Gastroesophageal sphincter (tissue), 3 donors: Measurements from ENCODE around the gene KCNMB3.

ENCODE experiments used
- CTCF ChIP-seq, 4 experiments: fragments of 200-600 bp in 2 of 4; fragments of 450-650 bp in 2 of 4; sonication (generic) in 1 of 4; IDR thresholded peaks; one replicate each; pipeline ENCODE4 v1.5.1; 2017 to 2019; ENCODE audit warnings: antibody characterized with exemption in 4 of 4, mild to moderate bottlenecking in 2 of 4, moderate library complexity in 2 of 4
- EP300 ChIP-seq: sonication (generic); formaldehyde crosslinking; IDR thresholded peaks from one replicate; pipeline ENCODE4 v1.6.1; 2017; ENCODE audit warnings: antibody characterized with exemption, mild to moderate bottlenecking
- POLR2A ChIP-seq, 2 donors: fragments of 450-650 bp; IDR thresholded peaks; one replicate each; pipeline ENCODE4 v1.6.1; 2017; ENCODE audit warnings: antibody characterized with exemption in 2 of 2, mild to moderate bottlenecking in 2 of 2, moderate library complexity in 1 of 2
- POLR2AphosphoS5 ChIP-seq: sonication (generic); formaldehyde crosslinking; IDR thresholded peaks from one replicate; pipeline ENCODE4 v1.6.1; 2017; ENCODE audit warnings: antibody characterized with exemption

- no peak for TF ChIP-seq CTCF (IDR thresholded peaks at IDR 0.05)
- TF ChIP-seq POLR2A (IDR thresholded peaks at IDR 0.05) = no peak
- TF ChIP-seq EP300 = no peak
- TF ChIP-seq POLR2AphosphoS5 = no peak
These were observed 47.2 kb upstream of the KCNMB3 start for GRCh38 chr3:179297971-179298725.
